Mesendoderm (in vitro differentiated cells): Measurements from ENCODE around the gene SYT17.

Source experiments
- DNase-seq: peaks from one replicate; pipeline ENCODE4 v3.0.0; 2013
- H2AK5ac ChIP-seq: 2 replicates; pipeline ENCODE4 v1.6.1; 2013; ENCODE audit warnings: low read length, inconsistent platforms
- H2BK120ac ChIP-seq: 2 replicates; pipeline ENCODE4 v1.6.1; 2013; ENCODE audit warnings: low read depth, mild to moderate bottlenecking, low read length, moderate library complexity, mixed read lengths
- H2BK15ac ChIP-seq: replicated peaks from 2 replicates; pipeline ENCODE4 v1.6.1; 2013; ENCODE audit warnings: low read depth, mild to moderate bottlenecking, moderate library complexity
- H2BK5ac ChIP-seq: 2 replicates; pipeline ENCODE4 v1.6.1; 2013; ENCODE audit warnings: low read length, inconsistent platforms
- H3K18ac ChIP-seq: 2 replicates; pipeline ENCODE4 v1.6.1; 2013; ENCODE audit warnings: mild to moderate bottlenecking, low read length, mixed read lengths
- H3K23ac ChIP-seq: one replicate; pipeline ENCODE4 v1.6.1; 2013; ENCODE audit warnings: low read length
- H3K27ac ChIP-seq: 2 replicates; pipeline ENCODE4 v1.5.1; 2013; ENCODE audit warnings: low read depth, mild to moderate bottlenecking, inconsistent platforms, low read length, moderate library complexity
- H3K27me3 ChIP-seq: 2 replicates; pipeline ENCODE4 v1.6.1; 2013; ENCODE audit warnings: low read length, control low read depth, mild to moderate bottlenecking, inconsistent platforms; ENCODE audit not compliant: insufficient read depth, poor library complexity
- H3K36me3 ChIP-seq: 2 replicates; pipeline ENCODE4 v1.6.1; 2013; ENCODE audit warnings: low read length, inconsistent platforms; ENCODE audit not compliant: control insufficient read depth, insufficient read depth
- H3K4ac ChIP-seq: one replicate; pipeline ENCODE4 v1.6.1; 2013; ENCODE audit warnings: low read depth, mild to moderate bottlenecking, low read length, moderate library complexity
- H3K4me1 ChIP-seq: 2 replicates; pipeline ENCODE4 v1.6.1; 2013; ENCODE audit warnings: low read depth, low read length, inconsistent platforms; ENCODE audit not compliant: control insufficient read depth
- H3K4me2 ChIP-seq: 2 replicates; pipeline ENCODE4 v1.6.1; 2013; ENCODE audit warnings: low read length
- H3K4me3 ChIP-seq: 2 replicates; pipeline ENCODE4 v1.5.1; 2013; ENCODE audit warnings: mild to moderate bottlenecking, low read length
- H3K56ac ChIP-seq: one replicate; pipeline ENCODE4 v1.6.1; 2013; ENCODE audit warnings: low read length
- H3K79me1 ChIP-seq: 2 replicates; pipeline ENCODE4 v1.6.1; 2013; ENCODE audit warnings: low read length, inconsistent platforms
- H3K79me2 ChIP-seq: 2 replicates; pipeline ENCODE4 v1.6.1; 2013; ENCODE audit warnings: mild to moderate bottlenecking, low read length; ENCODE audit not compliant: control insufficient read depth, insufficient read depth
- H3K9ac ChIP-seq: 2 replicates; pipeline ENCODE4 v1.6.1; 2013; ENCODE audit warnings: low read length, inconsistent platforms
- H4K5ac ChIP-seq: one replicate; pipeline ENCODE4 v1.6.1; 2013; ENCODE audit warnings: low read length
- H4K8ac ChIP-seq: one replicate; pipeline ENCODE4 v1.6.1; 2013; ENCODE audit warnings: low read depth, mild to moderate bottlenecking, control low read depth, low read length, moderate library complexity
- WGBS: extraction: QIAGEN DNeasy Blood & Tissue Kit; methylation state at CpG from one replicate; pipeline ENCODE4 v1.1.7; 2013; ENCODE audit warnings: low lambda C conversion rate, missing lambda C conversion rate; ENCODE audit not compliant: insufficient coverage; ENCODE audit errors: extremely low coverage; 5-methylcytosine and 5-hydroxymethylcytosine counted together

The SYT17 gene

GRCh38 chr16:19292186-19292585, 124.1 kb downstream of the SYT17 start:
- no peak overlapping the region for H2BK5ac ChIP-seq
- peak overlapping the region; percentile 1 for H3K27ac ChIP-seq
- no peak overlapping the region for H4K8ac ChIP-seq
- H4K5ac ChIP-seq, result no peak overlapping the region
- H3K79me1 ChIP-seq, result no peaks in the 10 kb centered on the region
- H3K4me1 ChIP-seq, result peaks cover 9% of the 10 kb centered on the region
- H3K4me2 ChIP-seq, result no peak overlapping the region
- no peaks in the 10 kb centered on the region for H3K27me3 ChIP-seq
- no peak overlapping the region for H3K23ac ChIP-seq
- H3K4me3 ChIP-seq, result no peak overlapping the region
- no peak overlapping the region for H3K4ac ChIP-seq
- no peak overlapping the region for H3K56ac ChIP-seq
- H2BK120ac ChIP-seq, result no peak overlapping the region
- no peak overlapping the region for H2BK15ac ChIP-seq
- no peaks in the 10 kb centered on the region for H3K79me2 ChIP-seq
- no peak overlapping the region for H3K9ac ChIP-seq
- peak; percentile 31 for DNase-seq
- no peak overlapping the region for H2AK5ac ChIP-seq
- H3K18ac ChIP-seq, result no peak overlapping the region
- WGBS, result no CpG with 5 or more reads among the region's 5 CpGs
- H3K36me3 ChIP-seq, result no peaks in the 10 kb centered on the region

GRCh38 chr16:19294156-19294649, 126.2 kb downstream of the SYT17 start:
- Histone ChIP-seq H2BK5ac (no peak overlapping the region), H3K9ac (no peak overlapping the region), H3K27ac (no peak overlapping the region), H3K4me3 (no peak overlapping the region), H3K4me2 (no peak overlapping the region), H2BK15ac (no peak overlapping the region), H3K23ac (no peak overlapping the region), H3K4ac (no peak overlapping the region), H3K27me3 (no peaks in the 10 kb centered on the region), H3K18ac (no peak overlapping the region), H4K5ac (no peak overlapping the region), H3K79me2 (no peaks in the 10 kb centered on the region), H3K56ac (no peak overlapping the region), H4K8ac (no peak overlapping the region), H3K79me1 (no peaks in the 10 kb centered on the region), H2BK120ac (no peak overlapping the region), H3K36me3 (no peaks in the 10 kb centered on the region), H3K4me1 (peaks cover 4% of the 10 kb centered on the region), H2AK5ac (no peak overlapping the region)
- no CpG with 5 or more reads among the region's 5 CpGs for WGBS
- no peak for DNase-seq

- Histone ChIP-seq H2AK5ac (no peak overlapping the region), H3K36me3 (no peaks in the 10 kb centered on the region), H2BK5ac (no peak overlapping the region), H4K8ac (no peak overlapping the region), H3K27ac (no peak overlapping the region), H3K79me2 (no peaks in the 10 kb centered on the region), H2BK120ac (no peak overlapping the region), H3K27me3 (no peaks in the 10 kb centered on the region), H3K56ac (no peak overlapping the region), H3K4me3 (no peak overlapping the region), H3K79me1 (no peaks in the 10 kb centered on the region), H3K23ac (no peak overlapping the region), H3K4me1 (peaks cover 4% of the 10 kb centered on the region), H3K18ac (no peak overlapping the region), H3K9ac (no peak overlapping the region), H3K4me2 (no peak overlapping the region), H4K5ac (no peak overlapping the region), H3K4ac (no peak overlapping the region), H2BK15ac (no peak overlapping the region)
- no peak for DNase-seq
- WGBS, result no CpG with 5 or more reads among the region's 2 CpGs
Measured at GRCh38 chr16:19295393-19295792, 127.4 kb downstream of the SYT17 start.

- no peaks in the 10 kb centered on the region for H3K79me1 ChIP-seq
- no peak overlapping the region for H3K18ac ChIP-seq
- no peak overlapping the region for H3K23ac ChIP-seq
- no peak overlapping the region for H3K9ac ChIP-seq
- H3K36me3 ChIP-seq, result no peaks in the 10 kb centered on the region
- H4K5ac ChIP-seq, result no peak overlapping the region
- H3K4ac ChIP-seq, result no peak overlapping the region
- no peak overlapping the region for H2BK15ac ChIP-seq
- no peak overlapping the region for H4K8ac ChIP-seq
- H3K27ac ChIP-seq, result no peak overlapping the region
- H3K4me2 ChIP-seq, result no peak overlapping the region
- H3K56ac ChIP-seq, result no peak overlapping the region
- no peak overlapping the region for H2BK5ac ChIP-seq
- H3K79me2 ChIP-seq, result no peaks in the 10 kb centered on the region
- no peaks in the 10 kb centered on the region for H3K27me3 ChIP-seq
- H3K4me3 ChIP-seq, result no peak overlapping the region
- no CpG with 5 or more reads among the region's 1 CpG for WGBS
- H2AK5ac ChIP-seq, result no peak overlapping the region
- H3K4me1 ChIP-seq, result no peaks in the 10 kb centered on the region
- H2BK120ac ChIP-seq, result no peak overlapping the region
- DNase-seq, result no peak
Measured at GRCh38 chr16:19297454-19297853, 129.4 kb downstream of the SYT17 start.

GRCh38 chr16:19299565-19299964, 131.5 kb downstream of the SYT17 start:
- Histone ChIP-seq H3K18ac (no peak overlapping the region), H3K27ac (no peak overlapping the region), H4K8ac (no peak overlapping the region), H2BK5ac (no peak overlapping the region), H3K36me3 (no peaks in the 10 kb centered on the region), H3K27me3 (no peaks in the 10 kb centered on the region), H3K56ac (no peak overlapping the region), H2BK15ac (no peak overlapping the region), H2AK5ac (no peak overlapping the region), H2BK120ac (no peak overlapping the region), H3K9ac (no peak overlapping the region), H3K4me2 (no peak overlapping the region), H3K4me1 (no peaks in the 10 kb centered on the region), H3K4me3 (no peak overlapping the region), H3K23ac (no peak overlapping the region), H3K79me2 (no peaks in the 10 kb centered on the region), H3K4ac (no peak overlapping the region), H3K79me1 (no peaks in the 10 kb centered on the region), H4K5ac (no peak overlapping the region)
- DNase-seq, result peak; percentile 79
- no CpG with 5 or more reads among the region's 2 CpGs for WGBS

- Histone ChIP-seq H2BK120ac (no peak overlapping the region), H2AK5ac (no peak overlapping the region), H3K79me1 (no peaks in the 10 kb centered on the region)
Measured at GRCh38 chr16:19301931-19302330, 133.9 kb downstream of the SYT17 start.

More at GRCh38 chr16:19301931-19302330, 133.9 kb downstream of the SYT17 start:
- Histone ChIP-seq H3K4me2 (no peak overlapping the region), H4K8ac (no peak overlapping the region), H3K4ac (no peak overlapping the region), H2BK15ac (no peak overlapping the region), H3K18ac (no peak overlapping the region), H3K4me3 (no peak overlapping the region), H3K9ac (no peak overlapping the region), H4K5ac (no peak overlapping the region), H3K23ac (no peak overlapping the region), H3K4me1 (peaks cover 2% of the 10 kb centered on the region), H3K27me3 (no peaks in the 10 kb centered on the region), H3K56ac (no peak overlapping the region), H3K36me3 (no peaks in the 10 kb centered on the region), H3K27ac (no peak overlapping the region), H3K79me2 (no peaks in the 10 kb centered on the region), H2BK5ac (no peak overlapping the region)
- DNase-seq, result no peak
- no CpG with 5 or more reads among the region's 1 CpG for WGBS
